GM19043 (cell line): ENCODE results near the gene EXOG.
A peak's percentile ranks its signal among the peaks of the same experiment; 100 is the strongest.

ENCODE experiments used
- ATAC-seq: cut with Tn5 transposase; IDR thresholded peaks from one replicate; pipeline ENCODE4 v1.9.1; 2021; ENCODE audit warnings: low read depth; ENCODE audit not compliant: unreplicated experiment

The EXOG gene

GRCh38 chr3:38471260-38471857 lies 24.8 kb upstream of the EXOG start:
- no peak for ATAC-seq

- no peak for ATAC-seq
Measured at GRCh38 chr3:38472342-38472741, 23.8 kb upstream of the EXOG start.

GRCh38 chr3:38473229-38473628 lies 22.9 kb upstream of the EXOG start:
- no peak for ATAC-seq

GRCh38 chr3:38474928-38475605 lies 21.1 kb upstream of the EXOG start:
- no peak for ATAC-seq

GRCh38 chr3:38475716-38476115 lies 20.4 kb upstream of the EXOG start:
- ATAC-seq, result no peak

GRCh38 chr3:38476157-38476756 lies 19.9 kb upstream of the EXOG start:
- no peak for ATAC-seq

GRCh38 chr3:38477057-38477820 lies 18.9 kb upstream of the EXOG start:
- no peak for ATAC-seq

GRCh38 chr3:38477839-38478450 lies 18.2 kb upstream of the EXOG start:
- ATAC-seq, result no peak

GRCh38 chr3:38478901-38479300 lies 17.2 kb upstream of the EXOG start:
- no peak for ATAC-seq

- no peak for ATAC-seq
Measured at GRCh38 chr3:38479431-38480092, 16.6 kb upstream of the EXOG start.

- ATAC-seq, result no peak
Measured at GRCh38 chr3:38480093-38480445, 16.1 kb upstream of the EXOG start.

GRCh38 chr3:38480930-38481329 lies 15.2 kb upstream of the EXOG start:
- ATAC-seq, result no peak

- no peak for ATAC-seq
Measured at GRCh38 chr3:38482951-38483350, 13.2 kb upstream of the EXOG start.

GRCh38 chr3:38487323-38487722 lies 8.8 kb upstream of the EXOG start:
- ATAC-seq, result peak; percentile 98

- no peak for ATAC-seq
Measured at GRCh38 chr3:38488949-38489348, 7.2 kb upstream of the EXOG start.

- no peak for ATAC-seq
Measured at GRCh38 chr3:38489766-38490165, 6.4 kb upstream of the EXOG start.

GRCh38 chr3:38490281-38491030 lies 5.7 kb upstream of the EXOG start:
- no peak for ATAC-seq

GRCh38 chr3:38491215-38491614 lies 4.9 kb upstream of the EXOG start:
- no peak for ATAC-seq

GRCh38 chr3:38493031-38493430 lies 3.1 kb upstream of the EXOG start:
- no peak for ATAC-seq

GRCh38 chr3:38497031-38497430 lies 891 bp downstream of the EXOG start:
- ATAC-seq, result no peak
